GM19463 (cell line): ENCODE data around the gene ZFYVE26.
"Not testable (repeated sequence)": the region's sequence is repeated elsewhere in the genome, so short reads cannot be mapped to it uniquely, and the experiment has no call there.

Source experiments
- ATAC-seq: cut with Tn5 transposase; IDR thresholded peaks from one replicate; pipeline ENCODE4 v1.9.1; 2021; ENCODE audit warnings: mild to moderate bottlenecking, moderate library complexity; ENCODE audit not compliant: unreplicated experiment

The ZFYVE26 gene

GRCh38 chr14:67759916-67760315 is 56.5 kb downstream of the ZFYVE26 start:
- no peak for ATAC-seq

GRCh38 chr14:67757175-67757574 is 59.2 kb downstream of the ZFYVE26 start:
- no peak for ATAC-seq

- no peak for ATAC-seq
Observed at GRCh38 chr14:67756496-67756895, 59.9 kb downstream of the ZFYVE26 start.

- no peak for ATAC-seq
Observed at GRCh38 chr14:67749341-67750084, 66.9 kb downstream of the ZFYVE26 start.

GRCh38 chr14:67748312-67748711 is 68.1 kb downstream of the ZFYVE26 start:
- ATAC-seq: no peak

- peak; percentile 81 for ATAC-seq
Observed at GRCh38 chr14:67746927-67747326, 69.5 kb downstream of the ZFYVE26 start.

GRCh38 chr14:67744046-67744445 is 72.3 kb downstream of the ZFYVE26 start:
- ATAC-seq: no peak

GRCh38 chr14:67738740-67739504 is 77.5 kb downstream of the ZFYVE26 start:
- ATAC-seq: no peak

GRCh38 chr14:67736771-67737170 is 79.6 kb downstream of the ZFYVE26 start:
- ATAC-seq: no peak

- ATAC-seq: no peak
Observed at GRCh38 chr14:67735336-67736147, 80.8 kb downstream of the ZFYVE26 start.

- ATAC-seq: no peak
Observed at GRCh38 chr14:67734675-67735074, 81.7 kb downstream of the ZFYVE26 start.

GRCh38 chr14:67733616-67734015 is 82.8 kb downstream of the ZFYVE26 start:
- ATAC-seq: no peak

GRCh38 chr14:67729072-67729885 is 87.1 kb downstream of the ZFYVE26 start:
- ATAC-seq: no peak

GRCh38 chr14:67728258-67728657 is 88.1 kb downstream of the ZFYVE26 start:
- no peak for ATAC-seq

- no peak for ATAC-seq
Observed at GRCh38 chr14:67727361-67727760, 89.0 kb downstream of the ZFYVE26 start.

- ATAC-seq: no peak
Observed at GRCh38 chr14:67725171-67725570, 91.2 kb downstream of the ZFYVE26 start.

- no peak for ATAC-seq
Observed at GRCh38 chr14:67722293-67722692, 94.1 kb downstream of the ZFYVE26 start.

GRCh38 chr14:67721875-67722274 is 94.5 kb downstream of the ZFYVE26 start:
- ATAC-seq: no peak

GRCh38 chr14:67719866-67720265 is 96.5 kb downstream of the ZFYVE26 start:
- ATAC-seq: no peak

- not testable (repeated sequence) for ATAC-seq
Observed at GRCh38 chr14:67719385-67719784, 97.0 kb downstream of the ZFYVE26 start.

GRCh38 chr14:67718265-67718664 is 98.1 kb downstream of the ZFYVE26 start:
- no peak for ATAC-seq
